Activated CD4-positive, alpha-beta T cell treated with anti-CD3 and anti-CD28 coated beads, Interleukin-2, amount 50 U/mL, for 4 hours (primary cell): ENCODE data around the gene HNRNPCL4.
"Not testable (repeated sequence)": the region's sequence is repeated elsewhere in the genome, so short reads cannot be mapped to it uniquely, and the experiment has no call there.

Experiments
- DNase-seq, 2 experiments: peaks; one replicate each; pipeline ENCODE4 v3.0.0-alpha.2; 2020

Gene HNRNPCL4

DNA sequence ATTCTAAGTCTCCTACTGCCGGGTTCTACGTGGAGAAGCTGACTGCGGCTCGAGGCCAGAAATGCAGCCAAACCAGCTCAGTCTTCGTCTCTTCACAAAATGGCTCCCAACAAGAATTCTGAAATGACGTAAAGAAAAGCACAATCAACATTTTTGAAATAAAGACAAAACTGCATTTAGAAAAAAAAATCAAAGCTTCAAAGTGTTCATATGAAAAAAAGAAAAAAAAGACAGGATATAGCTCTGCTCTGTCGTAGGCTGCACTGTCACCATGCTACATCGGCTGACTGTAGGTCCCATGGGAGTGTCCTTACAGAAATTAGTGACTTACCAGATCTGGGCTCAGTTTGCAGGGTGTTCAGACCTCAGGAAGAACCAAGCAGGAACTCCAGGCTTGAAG, at the start of gene HNRNPCL4:
Gene HNRNPCL4, minus strand, starts transcription at position 101 of the 400 bp plus-strand sequence. CDS start 164 bp downstream, outside the sequence.
- not testable (repeated sequence) for DNase-seq

DNA sequence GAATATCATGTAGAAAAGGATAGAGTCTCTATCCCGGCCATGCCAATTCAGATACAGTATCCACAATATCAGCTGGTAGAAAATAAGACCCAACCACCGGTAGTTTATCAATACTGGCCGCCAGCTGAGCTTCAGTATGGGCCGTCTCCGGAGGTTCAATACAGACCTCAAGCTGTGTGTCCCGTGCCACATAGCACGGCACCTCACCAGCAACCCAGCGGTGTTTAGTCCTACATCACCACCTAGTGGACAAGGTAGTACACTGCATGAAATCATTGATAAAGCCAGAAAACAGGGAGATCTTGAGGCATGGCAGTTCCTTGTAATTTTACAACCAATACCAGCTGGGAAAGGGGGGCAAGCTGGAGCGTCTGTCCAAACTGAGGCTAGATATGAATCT, 43.3 kb upstream of the HNRNPCL4 start:
- DNase-seq, result not testable (repeated sequence)

GRCh38 chr1:13201309-13201708, 35.9 kb upstream of the HNRNPCL4 start, which contains the start of gene PRAMEF13:
TSS of gene PRAMEF13 (minus strand) at chr1:13201409. CDS start at chr1:13199589, 1,820 bp downstream.
- not testable (repeated sequence) for DNase-seq

DNA sequence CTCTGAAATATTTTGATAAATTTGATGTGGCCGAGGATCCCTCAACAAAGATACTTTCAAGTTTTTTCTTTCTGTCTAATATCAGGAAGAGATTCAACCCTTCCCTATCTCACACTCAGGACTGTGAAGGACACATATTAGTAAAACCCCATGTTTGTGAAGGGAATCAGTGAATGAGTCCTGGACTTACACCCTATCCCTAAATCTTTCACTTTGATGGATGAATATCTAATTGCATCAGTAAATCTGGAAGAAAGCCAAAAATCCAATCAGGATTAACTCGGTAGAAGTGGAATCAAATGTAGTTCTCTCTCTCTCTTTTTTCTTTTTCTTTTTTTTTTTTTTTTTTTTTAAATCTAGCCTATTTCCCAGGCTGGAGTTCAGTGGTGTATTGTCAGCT, 6.1 kb upstream of the HNRNPCL4 start, which contains the start of gene PRAMEF9:
Gene PRAMEF9, plus strand, starts transcription at position 301 of the 400 bp plus-strand sequence. CDS start 3,433 bp downstream, outside the sequence.
- not testable (repeated sequence) for DNase-seq

DNA sequence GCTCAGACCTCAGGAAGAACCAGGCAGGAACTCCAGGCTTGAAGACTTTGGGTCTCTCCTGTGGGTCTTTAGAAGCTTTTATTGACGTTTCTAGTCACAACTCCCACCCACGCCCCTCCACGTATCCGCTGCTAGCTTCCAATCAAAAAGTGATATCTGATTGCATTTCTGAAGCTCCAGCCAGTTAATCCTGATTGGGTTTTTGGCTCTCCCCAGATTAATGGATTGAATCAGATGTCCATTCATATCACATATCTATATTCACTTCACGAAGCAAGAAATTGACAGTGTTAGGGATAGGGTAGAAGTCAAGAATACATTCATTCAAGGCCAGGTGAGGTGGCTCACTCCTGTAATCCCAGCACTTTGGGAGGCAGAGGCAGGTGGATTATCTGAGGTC, 9.5 kb downstream of the HNRNPCL4 start, which contains the start of gene PRAMEF26:
Gene PRAMEF26, minus strand, starts transcription at position 101 of the 400 bp plus-strand sequence. CDS start 2,914 bp downstream, outside the sequence.
- DNase-seq, result not testable (repeated sequence)

DNA sequence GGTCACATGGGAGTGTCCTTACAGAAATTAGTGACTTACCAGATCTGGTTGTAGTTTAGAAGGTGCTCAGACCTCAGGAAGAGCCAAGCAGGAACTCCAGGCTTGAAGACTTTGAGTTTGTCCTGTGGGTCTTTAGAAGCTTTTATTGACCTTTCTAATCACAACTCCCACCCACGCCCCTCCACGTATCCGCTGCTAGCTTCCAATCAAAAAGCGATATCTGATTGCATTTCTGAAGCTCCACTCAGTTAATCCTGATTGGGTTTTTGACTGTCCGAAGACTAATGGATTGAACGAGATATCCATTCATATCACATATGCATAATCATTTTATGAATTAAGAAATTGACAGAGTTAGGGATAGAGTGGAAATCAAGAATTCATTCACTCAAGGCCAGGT, 48.7 kb downstream of the HNRNPCL4 start, which contains the start of gene HNRNPCL2:
Gene HNRNPCL2, minus strand, starts transcription at position 101 of the 400 bp plus-strand sequence. CDS start 454 bp downstream, outside the sequence.
- not testable (repeated sequence) for DNase-seq
